ENCODE data around the gene PRDM13. TPM values are rescaled to one million over a fixed set of nuclear protein-coding genes. Genes with fewer than 3 reads are reported as not detected.
"Not testable (repeated sequence)": the region's sequence is repeated elsewhere in the genome, so short reads cannot be mapped to it uniquely, and the experiment has no call there.

PRDM13 gene
- total RNA-seq, 2 donors from 2014 or later, result not detected

- DNase-seq (ENCODE audit: low spot score), result no peak
- ATAC-seq, result no peak
- peaks cover 10% of the 10 kb centered on the region for H3K36me3 Mint-ChIP-seq
- H3K9me3 Mint-ChIP-seq, result no peaks in the 10 kb centered on the region
- H3K4me3 Mint-ChIP-seq, result no peak overlapping the region
- H3K27ac Mint-ChIP-seq, result no peak overlapping the region
- H3K27me3 Mint-ChIP-seq, result peaks cover 50 to 70% of the 10 kb centered on the region in 2 donors
- peaks cover 24 to 29% of the 10 kb centered on the region in 2 donors for H3K4me1 Mint-ChIP-seq (ENCODE audit: low read depth in 2 of 2)
These were observed 15.6 kb upstream of the PRDM13 start for GRCh38 chr6:99590728-99591672.

GRCh38 chr6:99591673-99592364 is 14.8 kb upstream of the PRDM13 start:
- Mint-ChIP-seq H3K9me3 (no peaks in the 10 kb centered on the region), H3K27me3 (peaks cover 52 to 74% of the 10 kb centered on the region in 2 donors), H3K4me3 (no peak overlapping the region), H3K27ac (no peak overlapping the region), H3K4me1 (ENCODE audit: low read depth in 2 of 2) (peaks cover 24 to 29% of the 10 kb centered on the region in 2 donors), H3K36me3 (peaks cover 10% of the 10 kb centered on the region)
- DNase-seq (ENCODE audit: low spot score), result no peak
- ATAC-seq, result no peak

GRCh38 chr6:99592900-99593299 is 13.7 kb upstream of the PRDM13 start:
- Mint-ChIP-seq H3K36me3 (peaks cover 10% of the 10 kb centered on the region), H3K27ac (no peak overlapping the region), H3K4me3 (peak overlapping the region; percentile 15), H3K27me3 (peaks cover 54 to 81% of the 10 kb centered on the region in 2 donors), H3K9me3 (no peaks in the 10 kb centered on the region), H3K4me1 (ENCODE audit: low read depth in 2 of 2) (peaks cover 24 to 29% of the 10 kb centered on the region in 2 donors)
- ATAC-seq (peak in 1 of 2 donors; percentile 55), DNase-seq (ENCODE audit: low spot score) (no peak)

- not testable (repeated sequence) for DNase-seq (ENCODE audit: low spot score); H3K36me3 Mint-ChIP-seq; ATAC-seq; H3K4me3 Mint-ChIP-seq; H3K27ac Mint-ChIP-seq; H3K9me3 Mint-ChIP-seq
- Mint-ChIP-seq H3K4me1 (ENCODE audit: low read depth in 2 of 2) (peaks cover 17 to 20% of the 10 kb centered on the region in 2 donors), H3K27me3 (peaks cover 52 to 88% of the 10 kb centered on the region in 2 donors)
These were observed 11.9 kb upstream of the PRDM13 start for GRCh38 chr6:99594696-99595095.

- Mint-ChIP-seq H3K4me3 (peak overlapping the region; percentile 59), H3K36me3 (peaks cover 10% of the 10 kb centered on the region), H3K4me1 (ENCODE audit: low read depth in 2 of 2) (peaks cover 16 to 23% of the 10 kb centered on the region in 2 donors), H3K27ac (no peak overlapping the region), H3K9me3 (no peaks in the 10 kb centered on the region), H3K27me3 (peaks cover 30 to 79% of the 10 kb centered on the region in 2 donors)
- ATAC-seq (peak; percentile 4 to 34), DNase-seq (ENCODE audit: low spot score) (no peak)
These were observed 3.9 kb upstream of the PRDM13 start for GRCh38 chr6:99602520-99603420.

- H3K4me3 Mint-ChIP-seq, result peak overlapping the region; percentile 71
- ATAC-seq (peak; percentile 58 to 66), DNase-seq (ENCODE audit: low spot score) (no peak)
- peaks cover 31 to 79% of the 10 kb centered on the region in 2 donors for H3K27me3 Mint-ChIP-seq
- peaks cover 16 to 27% of the 10 kb centered on the region in 2 donors for H3K4me1 Mint-ChIP-seq (ENCODE audit: low read depth in 2 of 2)
- H3K36me3 Mint-ChIP-seq, result peaks cover 10% of the 10 kb centered on the region
- H3K27ac Mint-ChIP-seq, result no peak overlapping the region
- H3K9me3 Mint-ChIP-seq, result no peaks in the 10 kb centered on the region
These were observed 3.0 kb upstream of the PRDM13 start for GRCh38 chr6:99603421-99604165.

GRCh38 chr6:99604166-99605073 is 2.2 kb upstream of the PRDM13 start:
- H3K9me3 Mint-ChIP-seq, result no peaks in the 10 kb centered on the region
- no peak overlapping the region for H3K27ac Mint-ChIP-seq
- DNase-seq (ENCODE audit: low spot score), result no peak
- H3K27me3 Mint-ChIP-seq, result peaks cover 33 to 78% of the 10 kb centered on the region in 2 donors
- ATAC-seq, result no peak
- H3K36me3 Mint-ChIP-seq, result peaks cover 10% of the 10 kb centered on the region
- H3K4me3 Mint-ChIP-seq, result peak overlapping the region; percentile 71
- H3K4me1 Mint-ChIP-seq (ENCODE audit: low read depth in 2 of 2), result peaks cover 22 to 33% of the 10 kb centered on the region in 2 donors

GRCh38 chr6:99605074-99605734 is 1.4 kb upstream of the PRDM13 start:
- Mint-ChIP-seq H3K4me1 (ENCODE audit: low read depth in 2 of 2) (peaks cover 27 to 37% of the 10 kb centered on the region in 2 donors), H3K27me3 (peaks cover 34 to 76% of the 10 kb centered on the region in 2 donors), H3K4me3 (peak overlapping the region; percentile 71), H3K27ac (no peak overlapping the region), H3K36me3 (peaks cover 10% of the 10 kb centered on the region), H3K9me3 (no peaks in the 10 kb centered on the region)
- ATAC-seq, result no peak
- DNase-seq (ENCODE audit: low spot score), result no peak

- H3K36me3 Mint-ChIP-seq, result peaks cover 10% of the 10 kb centered on the region
- no peak for DNase-seq (ENCODE audit: low spot score)
- no peak overlapping the region for H3K4me3 Mint-ChIP-seq
- H3K4me1 Mint-ChIP-seq (ENCODE audit: low read depth in 2 of 2), result peaks cover 36 to 45% of the 10 kb centered on the region in 2 donors
- peaks cover 35 to 70% of the 10 kb centered on the region in 2 donors for H3K27me3 Mint-ChIP-seq
- H3K27ac Mint-ChIP-seq, result no peak overlapping the region
- ATAC-seq, result no peak
- no peaks in the 10 kb centered on the region for H3K9me3 Mint-ChIP-seq
These were observed 550 bp upstream of the PRDM13 start for GRCh38 chr6:99605911-99606655.

GRCh38 chr6:99607416-99608036 is 893 bp downstream of the PRDM13 start:
- Mint-ChIP-seq H3K9me3 (no peaks in the 10 kb centered on the region), H3K4me1 (ENCODE audit: low read depth in 2 of 2) (peaks cover 41 to 49% of the 10 kb centered on the region in 2 donors)

More at GRCh38 chr6:99607416-99608036, 893 bp downstream of the PRDM13 start:
- Mint-ChIP-seq H3K27ac (no peak overlapping the region), H3K4me3 (no peak overlapping the region), H3K27me3 (peaks cover 36 to 60% of the 10 kb centered on the region in 2 donors), H3K36me3 (peaks cover 7% of the 10 kb centered on the region)
- DNase-seq (ENCODE audit: low spot score) (no peak), ATAC-seq (no peak)

All from natural killer cell treated with Interleukin-12 subunit alpha and Interleukin-12 subunit beta and Interleukin-15 and Interleukin-18, amount 100 ng/mL, for 72 hours (primary cell).